Prostate gland (tissue), 2 donors: ENCODE data around the gene HAND2. TPM values are rescaled to one million over a fixed set of nuclear protein-coding genes. Genes with fewer than 3 reads are reported as not detected.
A peak's percentile ranks its signal among the peaks of the same experiment; 100 is the strongest.

Experiments
- DNase-seq: peaks from one replicate; pipeline ENCODE4 v3.0.0-alpha.2; 2019; ENCODE audit warnings: low spot score
- H3K27ac ChIP-seq, 2 donors: fragments of 200-600 bp; sonication (generic); 2 replicates each; pipeline ENCODE4 v1.5.1; 2017 to 2019
- H3K27me3 ChIP-seq: fragments of 200-600 bp; sonication (generic); replicated peaks from 2 replicates; pipeline ENCODE4 v1.5.1; 2019; ENCODE audit not compliant: insufficient read depth
- H3K36me3 ChIP-seq, 2 donors: fragments of 200-600 bp; sonication (generic); 1 replicate in 1 of 2; 2 replicates in 1 of 2; pipeline versions ENCODE4 v1.5.1 to v1.8.1; 2017 to 2019
- H3K4me1 ChIP-seq: fragments of 200-600 bp; sonication (generic); replicated peaks from 2 replicates; pipeline ENCODE4 v1.5.1; 2019
- H3K4me3 ChIP-seq, 2 donors: fragments of 200-600 bp; sonication (generic); 2 replicates each; pipeline ENCODE4 v1.5.1; 2017 to 2019
- H3K9me3 ChIP-seq: fragments of 200-600 bp; sonication (generic); 2 replicates; pipeline ENCODE4 v1.5.1; 2017
- CTCF ChIP-seq, 4 experiments: fragments of 200-600 bp in 2 of 4; fragments of 450-650 bp in 2 of 4; sonication (generic) in 2 of 4; IDR thresholded peaks; 1 replicate in 3 of 4; 2 replicates in 1 of 4; pipeline ENCODE4 v1.5.1; 2016 to 2019; ENCODE audit warnings: antibody characterized with exemption in 4 of 4, mild to moderate bottlenecking in 2 of 4, moderate library complexity in 2 of 4
- POLR2A ChIP-seq: fragments of 450-650 bp; IDR thresholded peaks from one replicate; pipeline ENCODE4 v1.6.1; 2016; ENCODE audit warnings: antibody characterized with exemption, mild to moderate bottlenecking
- POLR2AphosphoS5 ChIP-seq: sonication (generic); formaldehyde crosslinking; IDR thresholded peaks from one replicate; pipeline ENCODE4 v1.6.1; 2017; ENCODE audit warnings: antibody characterized with exemption
- WGBS: methylation state at CpG from one replicate; pipeline ENCODE4 v1.1.5; 2018; 5-methylcytosine and 5-hydroxymethylcytosine counted together
- intact Hi-C: fragments of 100-400 bp; cut with DNase I; formaldehyde crosslinking; loops from one replicate; pipeline ENCODE4 v1.14.2; 2022
- total RNA-seq, 2 donors: library from RNA; depleted of rRNA; stranded (reverse); fragments of >200 nt; gene quantifications; one replicate each; pipeline ENCODE4 v1.1.0, GENCODE V29; 2016

The HAND2 gene
- total RNA-seq, 2 donors from 2014 or later = 7.5 TPM; not detected in 1

- DNase-seq = no peak
- H3K27me3 ChIP-seq = peaks cover 13% of the 10 kb centered on the region
- H3K4me3 ChIP-seq = peak overlapping the region in 1 of 2 donors; percentile 1
- H3K27ac ChIP-seq = no peak overlapping the region
- H3K9me3 ChIP-seq = no peaks in the 10 kb centered on the region
- TF ChIP-seq POLR2A (no peak), POLR2AphosphoS5 (no peak), CTCF (IDR thresholded peaks at IDR 0.05) (no peak)
- no peaks in the 10 kb centered on the region for H3K36me3 ChIP-seq
- intact Hi-C loops = loop anchor here (10.0 kb wide), 1 partner anchor 484 kb away; no protein-coding TSS in a partner anchor
- WGBS = 21% methylated on average over 45 of the region's 48 CpGs
- H3K4me1 ChIP-seq = no peaks in the 10 kb centered on the region
Measured at GRCh38 chr4:173500841-173501591, 29.0 kb downstream of the HAND2 start.

- H3K36me3 ChIP-seq = no peaks in the 10 kb centered on the region
- H3K4me3 ChIP-seq = no peak overlapping the region
- peaks cover 8% of the 10 kb centered on the region for H3K27me3 ChIP-seq
- H3K4me1 ChIP-seq = no peaks in the 10 kb centered on the region
- H3K27ac ChIP-seq = no peak overlapping the region
- no peak for DNase-seq
- intact Hi-C loops = loop anchor here (10.0 kb wide), 2 partner anchors 175 to 485 kb away; no protein-coding TSS in a partner anchor
- TF ChIP-seq POLR2A = no peak
- TF ChIP-seq CTCF (IDR thresholded peaks at IDR 0.05) = no peak
- no peak for TF ChIP-seq POLR2AphosphoS5
- WGBS = 32% methylated on average over 38 of the region's 38 CpGs
- no peaks in the 10 kb centered on the region for H3K9me3 ChIP-seq
Measured at GRCh38 chr4:173499658-173500535, 30.1 kb downstream of the HAND2 start.

GRCh38 chr4:173498771-173499170 is 31.3 kb downstream of the HAND2 start:
- no peak for DNase-seq
- TF ChIP-seq CTCF (IDR thresholded peaks at IDR 0.05) = no peak
- TF ChIP-seq POLR2A = no peak
- TF ChIP-seq POLR2AphosphoS5 = no peak
- Histone ChIP-seq H3K27ac (no peak overlapping the region), H3K4me3 (no peak overlapping the region), H3K9me3 (no peaks in the 10 kb centered on the region), H3K36me3 (no peaks in the 10 kb centered on the region), H3K4me1 (no peaks in the 10 kb centered on the region), H3K27me3 (peaks cover 8% of the 10 kb centered on the region)
- intact Hi-C loops = loop anchor here (10.0 kb wide), 1 partner anchor 174 kb away; no protein-coding TSS in a partner anchor
- WGBS = 90% methylated on average over 3 of the region's 3 CpGs

GRCh38 chr4:173498023-173498422 is 32.0 kb downstream of the HAND2 start:
- Histone ChIP-seq H3K4me1 (no peaks in the 10 kb centered on the region), H3K4me3 (no peak overlapping the region), H3K36me3 (no peaks in the 10 kb centered on the region), H3K9me3 (no peaks in the 10 kb centered on the region), H3K27me3 (peaks cover 5% of the 10 kb centered on the region), H3K27ac (no peak overlapping the region)
- no peak for DNase-seq
- TF ChIP-seq CTCF (IDR thresholded peaks at IDR 0.05) (no peak), POLR2AphosphoS5 (no peak), POLR2A (no peak)
- WGBS = 79% methylated on average over 1 of the region's 1 CpG
- intact Hi-C loops = loop anchor here (10.0 kb wide), 1 partner anchor 173 kb away; no protein-coding TSS in a partner anchor
